GM20431 (cell line): ENCODE measurements around the gene ZNF557.

ENCODE experiments used
- in situ Hi-C: fragments of 300-500 bp; cut with MseI, MboI; formaldehyde crosslinking; loops from one replicate; pipeline ENCODE4 v1.15.0; 2020; ENCODE audit warnings: low sequenced_read_pairs; ENCODE audit not compliant: unreplicated experiment

Gene ZNF557

GRCh38 chr19:7120499-7120898, 51.0 kb downstream of the ZNF557 start:
- in situ Hi-C loops: no loop called here

GRCh38 chr19:7122701-7123100, 53.2 kb downstream of the ZNF557 start:
- in situ Hi-C loops: no loop called here

DNA sequence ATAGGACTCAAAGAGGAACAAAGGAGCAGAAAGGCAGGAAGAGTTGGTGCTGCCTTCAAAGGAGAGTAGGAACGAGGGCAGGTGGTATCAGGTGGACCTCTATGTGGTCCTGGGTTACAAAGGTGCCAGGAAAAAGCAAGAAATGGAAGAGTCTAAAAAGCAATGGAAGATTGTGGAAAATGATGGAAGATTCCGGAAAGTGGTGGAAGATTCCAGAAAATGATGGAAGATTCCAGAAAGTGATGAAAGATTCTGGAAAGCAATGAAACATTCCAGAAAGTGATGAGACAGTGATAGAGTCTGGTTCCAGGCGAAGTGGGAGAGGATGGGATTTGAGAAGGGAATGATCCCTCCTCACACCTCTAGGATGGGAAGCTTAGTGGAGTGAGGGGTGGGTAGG, 55.3 kb downstream of the ZNF557 start:
- in situ Hi-C loops: loop anchor here (25.0 kb wide), 1 partner anchor 188 kb away; no protein-coding TSS in a partner anchor

- in situ Hi-C loops: loop anchor here (25.0 kb wide), 1 partner anchor 187 kb away; no protein-coding TSS in a partner anchor
Measured at GRCh38 chr19:7125221-7125620, 55.7 kb downstream of the ZNF557 start.

DNA sequence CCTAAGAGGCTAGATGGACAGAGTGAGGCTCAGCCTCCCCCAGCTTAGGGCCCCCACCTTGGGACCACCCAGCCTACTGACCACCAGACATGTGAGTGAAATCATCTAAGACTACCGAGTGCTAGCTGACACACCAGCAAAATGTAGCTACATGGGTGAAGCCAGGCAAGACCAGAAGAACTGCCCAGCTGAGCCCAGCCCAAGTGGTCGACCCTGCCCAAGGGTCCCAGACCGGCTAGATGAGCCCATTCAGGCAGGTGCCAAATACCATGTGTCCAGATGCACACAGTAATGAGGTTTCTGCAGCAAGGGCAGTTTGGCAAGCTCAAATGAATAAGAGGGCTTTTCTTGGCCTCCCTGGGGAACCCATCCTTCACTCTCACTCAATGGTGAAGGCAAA, 56.6 kb downstream of the ZNF557 start:
- in situ Hi-C loops: loop anchor here (25.0 kb wide), 1 partner anchor 186 kb away; no protein-coding TSS in a partner anchor

- in situ Hi-C loops: loop anchor here (25.0 kb wide), 1 partner anchor 182 kb away; no protein-coding TSS in a partner anchor
Measured at GRCh38 chr19:7130043-7130442, 60.5 kb downstream of the ZNF557 start.

- in situ Hi-C loops: loop anchor here (25.0 kb wide), 1 partner anchor 180 kb away; no protein-coding TSS in a partner anchor
Measured at GRCh38 chr19:7132054-7132453, 62.6 kb downstream of the ZNF557 start.

DNA sequence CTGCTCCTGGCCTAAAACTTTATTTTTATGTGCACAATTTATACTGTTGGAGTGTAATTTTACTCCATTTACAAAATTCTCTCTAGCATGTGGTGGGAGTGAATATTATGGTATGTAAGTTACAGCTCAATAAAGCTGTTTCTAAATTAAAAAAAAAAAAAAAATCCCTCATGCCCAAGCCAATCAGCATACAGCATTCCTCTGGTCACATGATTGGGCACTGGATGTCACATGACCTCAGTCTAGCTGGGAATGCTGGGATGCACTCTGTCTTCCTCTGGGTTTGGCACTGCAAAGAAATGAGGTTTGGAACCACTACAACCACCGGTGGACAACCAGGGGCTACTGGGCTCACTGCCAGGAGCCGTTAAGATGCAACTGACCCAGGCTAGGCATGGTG, 67.6 kb downstream of the ZNF557 start:
- in situ Hi-C loops: loop anchor here (25.0 kb wide), 1 partner anchor 175 kb away; no protein-coding TSS in a partner anchor
